NCI-H128 (cell line): ENCODE measurements around the gene NNT.
"Not testable (repeated sequence)": the region's sequence is repeated elsewhere in the genome, so short reads cannot be mapped to it uniquely, and the experiment has no call there.

ENCODE experiments used
- DNase-seq: peaks from one replicate; lab custom pipeline; 2025; ENCODE audit not compliant: unreplicated experiment; lab: John Stamatoyannopoulos, UW

Gene NNT

GRCh38 chr5:43663916-43664315, 60.9 kb downstream of the NNT start:
- no peak for DNase-seq

DNA sequence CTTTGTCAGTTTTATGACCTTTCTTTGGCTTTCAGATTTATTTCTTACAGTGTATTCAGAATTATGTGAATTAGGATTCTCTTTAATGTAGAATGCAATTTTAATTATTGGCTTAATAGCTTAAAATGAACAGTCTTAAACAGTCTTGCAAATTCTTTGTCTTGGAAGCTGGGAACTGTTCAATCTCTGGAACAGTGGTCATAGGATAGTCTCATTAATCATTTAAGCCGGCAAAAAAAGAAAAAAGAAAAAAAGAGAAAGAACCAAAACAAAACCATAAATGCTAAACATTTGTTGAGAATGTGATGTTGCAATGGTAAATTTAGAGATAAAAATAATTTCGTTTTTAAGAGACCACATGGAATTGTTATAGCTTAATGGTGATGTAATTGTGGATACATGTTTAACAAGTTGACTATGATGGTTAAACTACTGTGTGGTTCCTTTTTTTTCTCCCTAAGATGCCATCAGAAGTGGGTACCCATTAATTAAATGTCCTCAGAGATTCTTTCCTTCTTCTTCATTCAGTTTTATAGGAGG, 61.6 kb downstream of the NNT start:
- no peak for DNase-seq

DNA sequence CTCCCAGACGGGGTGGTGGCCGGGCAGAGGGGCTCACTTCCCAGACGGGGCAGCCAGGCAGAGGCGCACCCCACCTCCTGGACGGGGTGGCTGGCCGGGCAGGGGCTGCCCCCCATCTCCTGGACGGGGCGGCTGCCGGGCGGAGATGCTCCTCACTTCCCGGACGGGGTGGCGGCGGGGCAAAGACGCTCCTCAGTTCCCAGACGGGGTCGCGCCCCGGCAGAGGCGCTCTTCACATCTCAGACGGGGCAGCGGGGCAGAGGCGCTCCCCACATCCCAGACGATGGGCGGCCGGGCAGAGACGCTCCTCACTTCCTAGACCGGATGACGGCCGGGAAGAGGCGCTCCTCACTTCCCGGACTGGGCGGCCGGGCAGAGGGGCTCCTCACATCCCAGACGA, 62.8 kb downstream of the NNT start:
- not testable (repeated sequence) for DNase-seq

DNA sequence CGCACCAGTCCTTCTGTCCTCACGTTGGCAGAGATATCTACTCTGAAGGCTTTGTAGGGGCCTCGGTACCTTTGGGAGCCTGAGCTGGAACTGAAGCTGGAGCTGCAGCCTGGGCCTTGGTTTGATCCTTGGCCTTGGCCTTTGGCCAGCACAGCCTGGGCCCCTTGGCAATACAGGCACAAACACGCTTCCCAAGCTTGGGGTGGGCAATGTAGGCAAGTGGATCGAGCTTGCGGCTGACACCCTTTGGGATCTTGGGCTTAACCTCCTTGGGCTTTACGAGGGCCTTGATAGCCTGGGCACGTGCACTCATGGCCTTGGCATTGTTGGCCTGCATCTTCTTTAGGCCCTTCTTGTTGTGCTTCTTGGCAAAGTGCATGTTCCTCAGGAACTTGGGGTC, 63.7 kb downstream of the NNT start:
- not testable (repeated sequence) for DNase-seq

DNA sequence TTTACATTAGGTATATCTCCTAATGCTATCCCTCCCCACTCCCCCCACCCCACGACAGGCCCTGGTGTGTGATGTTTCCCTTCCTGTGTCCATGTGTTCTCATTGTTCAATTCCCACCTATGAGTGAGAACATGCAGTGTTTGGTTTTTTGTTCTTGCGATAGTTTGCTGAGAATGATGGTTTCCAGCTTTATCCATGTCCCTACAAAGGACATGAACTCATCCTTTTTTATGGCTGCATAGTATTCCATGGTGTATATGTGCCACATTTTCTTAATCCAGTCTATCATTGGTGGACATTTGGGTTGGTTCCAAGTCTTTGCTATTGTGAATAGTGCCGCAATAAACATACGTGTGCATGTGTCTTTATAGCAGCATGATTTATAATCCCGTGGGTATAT, 64.4 kb downstream of the NNT start:
- DNase-seq, result not testable (repeated sequence)

DNA sequence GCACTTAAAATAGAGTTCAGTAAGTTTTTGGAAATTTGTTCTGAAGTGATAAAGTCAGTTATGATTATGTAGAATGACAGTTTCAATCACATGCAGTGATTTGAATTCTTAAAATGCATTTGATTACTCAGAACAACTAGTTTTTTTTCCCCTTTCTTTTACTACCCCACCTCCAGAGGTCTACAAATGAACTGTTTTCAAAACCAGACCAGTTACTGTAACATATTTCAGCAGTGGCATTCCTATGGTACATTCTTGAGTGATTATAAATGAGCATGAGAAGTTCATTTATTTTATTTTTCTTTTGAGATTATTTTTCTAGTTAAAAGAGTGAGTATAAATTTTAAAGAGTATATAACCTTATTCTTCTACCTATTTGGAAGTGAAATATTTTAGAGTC, 71.6 kb downstream of the NNT start:
- DNase-seq, result no peak

DNA sequence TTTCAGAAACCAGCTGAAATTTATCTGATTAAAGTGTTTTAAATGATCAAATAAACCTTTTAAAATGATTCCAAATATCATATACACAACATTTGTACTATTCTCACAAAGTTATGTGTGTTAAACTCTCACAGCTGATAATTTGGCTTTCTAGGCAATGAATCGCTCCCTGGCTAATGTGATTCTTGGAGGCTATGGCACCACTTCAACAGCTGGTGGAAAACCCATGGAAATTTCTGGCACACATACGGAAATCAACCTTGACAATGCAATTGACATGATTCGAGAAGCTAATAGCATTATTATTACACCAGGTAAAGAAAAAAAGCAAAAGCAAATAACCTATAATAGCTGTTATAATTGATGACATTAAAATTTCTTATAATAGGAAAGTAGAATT, 72.4 kb downstream of the NNT start:
- no peak for DNase-seq

- no peak for DNase-seq
These were observed 73.3 kb downstream of the NNT start for GRCh38 chr5:43676083-43676840.

GRCh38 chr5:43677253-43677652, 74.3 kb downstream of the NNT start:
- DNase-seq, result no peak

- DNase-seq, result no peak
These were observed 76.2 kb downstream of the NNT start for GRCh38 chr5:43679214-43679613.

DNA sequence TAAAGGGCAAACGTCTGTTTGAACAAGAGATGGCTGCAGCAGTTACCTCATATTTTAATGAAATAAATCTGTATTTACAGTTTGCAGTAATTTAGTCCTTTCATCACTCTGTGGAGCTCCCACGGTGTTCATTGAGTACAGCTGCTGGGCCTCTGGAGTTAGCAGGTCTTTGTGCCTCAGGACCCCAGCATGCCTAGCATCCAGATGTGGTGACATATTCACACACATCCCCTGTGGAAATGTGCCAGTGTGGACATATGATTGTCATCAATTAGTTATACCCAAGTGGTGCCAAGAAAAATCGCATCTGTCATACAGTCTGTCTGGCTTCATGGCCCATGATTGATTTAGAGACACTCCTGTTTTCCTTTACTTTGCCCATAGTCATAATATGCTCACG, 77.3 kb downstream of the NNT start:
- no peak for DNase-seq

- DNase-seq, result no peak
These were observed 81.0 kb downstream of the NNT start for GRCh38 chr5:43683884-43684471.

DNA sequence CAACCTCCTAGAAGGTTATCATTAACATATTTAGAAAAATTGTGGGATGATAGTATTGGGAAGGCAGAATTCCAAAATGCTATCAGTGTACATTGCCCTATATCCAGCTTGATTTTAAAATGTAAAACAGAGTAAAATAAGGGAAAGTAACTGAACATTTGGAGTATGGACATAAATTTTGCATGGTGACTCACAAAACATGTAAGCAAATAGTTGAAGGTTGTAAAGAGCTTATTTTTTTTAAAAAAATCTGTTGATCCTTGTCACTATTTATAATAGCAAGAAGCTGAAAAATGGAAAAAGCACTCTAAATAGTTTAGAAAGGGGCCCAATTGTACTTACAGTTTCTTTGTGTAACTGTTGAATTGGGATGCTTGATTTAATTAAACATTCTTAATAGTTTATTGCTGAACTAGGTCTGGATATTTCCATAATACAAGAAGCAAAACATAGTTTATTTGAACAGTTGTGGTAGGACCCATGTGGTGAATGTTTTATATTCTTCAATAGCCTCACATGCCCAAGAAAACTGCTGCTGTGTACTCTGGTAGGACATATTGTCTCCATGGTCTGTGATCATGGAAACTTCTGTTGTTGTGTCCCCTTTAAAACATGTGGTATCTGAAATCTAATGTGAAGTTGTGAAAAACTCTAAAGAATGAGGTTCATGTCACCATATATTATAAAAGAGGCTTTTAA, 82.4 kb downstream of the NNT start:
- no peak for DNase-seq

- no peak for DNase-seq
These were observed 84.3 kb downstream of the NNT start for GRCh38 chr5:43687275-43687674.

DNA sequence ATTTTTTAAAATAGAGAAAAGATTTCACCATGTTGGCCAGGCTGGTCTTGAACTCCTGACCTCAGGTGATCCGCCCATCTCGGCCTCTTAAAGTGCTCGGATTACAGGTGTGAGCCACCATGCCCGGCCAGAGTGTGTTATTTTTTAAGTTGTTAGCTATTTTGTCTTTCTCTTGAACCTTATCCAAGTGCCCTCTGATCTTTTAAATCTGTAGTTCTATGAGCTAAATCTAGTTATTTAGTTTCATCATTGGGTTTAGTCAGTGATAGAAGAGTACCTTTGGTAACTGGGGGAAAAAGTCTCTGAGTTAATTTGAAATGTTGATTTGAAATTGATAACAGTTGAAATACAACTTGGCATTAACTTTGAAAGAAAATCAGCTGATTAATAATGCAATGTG, 88.3 kb downstream of the NNT start:
- no peak for DNase-seq

- no peak for DNase-seq
These were observed 88.9 kb downstream of the NNT start for GRCh38 chr5:43691893-43692292.

DNA sequence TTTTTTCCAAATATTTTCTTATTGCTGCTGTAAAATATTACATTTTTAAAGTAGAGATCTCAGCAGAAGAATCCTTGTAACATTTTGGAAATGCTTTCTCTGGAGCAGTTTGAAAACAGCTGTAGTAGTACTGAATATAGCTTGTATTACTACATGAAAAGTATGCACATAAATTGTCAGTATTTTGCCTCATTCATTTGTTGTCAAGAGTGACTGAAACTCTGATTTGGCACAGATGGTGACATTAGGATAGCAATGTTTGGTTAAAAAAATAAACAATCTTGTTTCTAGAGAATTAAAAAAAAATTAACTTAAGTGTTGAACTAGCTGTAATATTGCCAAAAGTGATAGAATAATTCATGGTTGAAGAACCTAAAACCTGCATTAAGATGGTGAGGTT, 90.4 kb downstream of the NNT start:
- DNase-seq, result no peak

GRCh38 chr5:43694027-43694426, 91.0 kb downstream of the NNT start:
- DNase-seq, result no peak

DNA sequence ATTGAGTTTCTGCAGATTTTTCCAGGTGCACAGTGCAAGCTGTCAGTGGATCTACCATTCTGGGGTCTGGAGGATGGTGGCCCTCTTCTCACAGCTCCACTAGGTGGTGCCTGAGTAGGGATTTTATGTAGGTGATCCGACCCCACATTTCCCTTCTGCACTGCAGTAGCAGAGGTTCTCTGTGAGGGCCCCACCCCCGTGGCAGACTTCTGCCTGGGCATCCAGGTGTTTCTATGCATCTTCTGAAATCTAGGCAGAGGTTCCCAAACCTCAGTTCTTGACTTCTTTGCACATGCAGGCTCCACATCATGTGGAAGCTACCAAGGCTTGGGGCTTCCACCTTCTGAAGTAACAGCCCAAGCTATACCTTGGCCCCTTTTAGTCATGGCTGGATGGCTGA, 93.5 kb downstream of the NNT start:
- not testable (repeated sequence) for DNase-seq

- DNase-seq, result no peak
These were observed 96.9 kb downstream of the NNT start for GRCh38 chr5:43699910-43700309.

GRCh38 chr5:43700601-43701000, 97.6 kb downstream of the NNT start:
- no peak for DNase-seq

GRCh38 chr5:43701227-43701626, 98.2 kb downstream of the NNT start:
- DNase-seq, result no peak
